Mesothelial cell of epicardium (in vitro differentiated cells): ENCODE results near the gene SLC15A4. TPM values are rescaled to one million over a fixed set of nuclear protein-coding genes. Genes with fewer than 3 reads are reported as not detected.

ENCODE experiments used
- DNase-seq, 2 experiments: peaks; one replicate each; pipeline ENCODE4 v3.0.0; 2021; ENCODE audit warnings: low spot score in 2 of 2; ENCODE audit not compliant: unreplicated experiment in 2 of 2
- H3K27ac Mint-ChIP-seq: 2 replicates; pipeline ENCODE4 v1.8.0; 2021; ENCODE audit warnings: mixed read lengths
- H3K27me3 Mint-ChIP-seq: 2 replicates; pipeline ENCODE4 v1.8.0; 2021; ENCODE audit warnings: low read depth, mixed read lengths
- H3K36me3 Mint-ChIP-seq: 2 replicates; pipeline ENCODE4 v1.8.0; 2021; ENCODE audit warnings: mixed read lengths
- H3K4me1 Mint-ChIP-seq: 2 replicates; pipeline ENCODE4 v1.8.0; 2021; ENCODE audit warnings: mixed read lengths
- H3K4me3 Mint-ChIP-seq: 2 replicates; pipeline ENCODE4 v1.8.0; 2021; ENCODE audit warnings: mild to moderate bottlenecking, moderate library complexity, mixed read lengths
- H3K9me3 Mint-ChIP-seq: 2 replicates; pipeline ENCODE4 v1.8.0; 2021; ENCODE audit warnings: mixed read lengths
- total RNA-seq: library from RNA; stranded (reverse); gene quantifications from 3 replicates; pipeline ENCODE4 v1.2.1, GENCODE V29; 2021
- TF ChIP-seq, protein P1 (sequence below): fragments of 200-600 bp; sonication (generic); IDR thresholded peaks from one replicate; pipeline ENCODE4 v1.5.0; 2021; ENCODE audit warnings: antibody characterized with exemption; ENCODE audit not compliant: unreplicated experiment

SLC15A4 gene
- total RNA-seq, 1 donor from 2014 or later = 26.6 TPM

GRCh38 chr12:128796439-128797118 is 27.2 kb downstream of the SLC15A4 start:
- no peak overlapping the region for H3K4me3 Mint-ChIP-seq
- no peak overlapping the region for H3K27ac Mint-ChIP-seq
- H3K36me3 Mint-ChIP-seq = peaks cover 62% of the 10 kb centered on the region
- DNase-seq = no peak
- no peaks in the 10 kb centered on the region for H3K4me1 Mint-ChIP-seq
- TF ChIP-seq, protein P1, sequence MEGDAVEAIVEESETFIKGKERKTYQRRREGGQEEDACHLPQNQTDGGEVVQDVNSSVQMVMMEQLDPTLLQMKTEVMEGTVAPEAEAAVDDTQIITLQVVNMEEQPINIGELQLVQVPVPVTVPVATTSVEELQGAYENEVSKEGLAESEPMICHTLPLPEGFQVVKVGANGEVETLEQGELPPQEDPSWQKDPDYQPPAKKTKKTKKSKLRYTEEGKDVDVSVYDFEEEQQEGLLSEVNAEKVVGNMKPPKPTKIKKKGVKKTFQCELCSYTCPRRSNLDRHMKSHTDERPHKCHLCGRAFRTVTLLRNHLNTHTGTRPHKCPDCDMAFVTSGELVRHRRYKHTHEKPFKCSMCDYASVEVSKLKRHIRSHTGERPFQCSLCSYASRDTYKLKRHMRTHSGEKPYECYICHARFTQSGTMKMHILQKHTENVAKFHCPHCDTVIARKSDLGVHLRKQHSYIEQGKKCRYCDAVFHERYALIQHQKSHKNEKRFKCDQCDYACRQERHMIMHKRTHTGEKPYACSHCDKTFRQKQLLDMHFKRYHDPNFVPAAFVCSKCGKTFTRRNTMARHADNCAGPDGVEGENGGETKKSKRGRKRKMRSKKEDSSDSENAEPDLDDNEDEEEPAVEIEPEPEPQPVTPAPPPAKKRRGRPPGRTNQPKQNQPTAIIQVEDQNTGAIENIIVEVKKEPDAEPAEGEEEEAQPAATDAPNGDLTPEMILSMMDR = no peak
- H3K9me3 Mint-ChIP-seq = no peaks in the 10 kb centered on the region
- H3K27me3 Mint-ChIP-seq = no peaks in the 10 kb centered on the region

DNA sequence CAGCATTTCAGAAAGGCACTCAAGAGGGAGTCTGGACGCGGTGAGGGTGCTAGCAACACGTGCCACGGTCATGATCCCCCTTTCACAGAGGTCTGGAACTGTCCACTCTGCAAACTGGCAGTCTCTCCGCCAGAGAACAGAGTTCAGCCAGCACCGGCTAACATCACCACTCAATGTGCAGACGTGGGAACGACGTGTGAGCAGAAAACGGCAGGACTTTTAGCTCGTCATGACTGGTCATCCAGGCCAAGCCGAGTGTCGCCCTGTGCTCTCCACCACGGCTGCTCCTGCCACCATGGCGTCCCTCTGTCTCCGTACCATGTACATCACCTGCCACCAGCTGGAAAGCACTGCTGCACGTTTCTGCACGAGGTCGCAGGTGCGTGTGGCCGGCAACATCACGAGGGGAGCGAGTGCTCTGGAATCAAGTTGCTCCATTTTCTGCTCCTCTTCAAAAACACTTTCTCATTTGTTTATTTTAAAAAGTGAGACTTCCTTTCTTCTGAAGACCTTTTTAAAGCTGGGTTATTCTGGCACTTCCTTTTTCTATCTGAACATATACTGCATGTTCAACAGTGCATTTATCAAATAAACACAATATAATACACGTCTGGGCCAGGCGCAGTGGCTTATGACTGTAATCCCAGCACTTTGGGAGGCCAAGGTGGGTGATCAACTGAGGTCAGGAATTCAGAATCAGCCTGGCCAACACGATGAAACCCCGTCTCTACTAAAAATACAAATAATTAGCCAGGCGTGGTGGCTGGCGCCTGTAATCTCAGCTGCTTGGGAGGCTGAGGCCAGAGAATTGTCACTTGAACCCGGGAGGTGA is 28.0 kb downstream of the SLC15A4 start:
- Mint-ChIP-seq H3K27me3 (no peaks in the 10 kb centered on the region), H3K27ac (no peak overlapping the region), H3K4me3 (no peak overlapping the region), H3K36me3 (peaks cover 63% of the 10 kb centered on the region), H3K4me1 (no peaks in the 10 kb centered on the region), H3K9me3 (no peaks in the 10 kb centered on the region)
- TF ChIP-seq, protein P1 = no peak
- no peak for DNase-seq

DNA sequence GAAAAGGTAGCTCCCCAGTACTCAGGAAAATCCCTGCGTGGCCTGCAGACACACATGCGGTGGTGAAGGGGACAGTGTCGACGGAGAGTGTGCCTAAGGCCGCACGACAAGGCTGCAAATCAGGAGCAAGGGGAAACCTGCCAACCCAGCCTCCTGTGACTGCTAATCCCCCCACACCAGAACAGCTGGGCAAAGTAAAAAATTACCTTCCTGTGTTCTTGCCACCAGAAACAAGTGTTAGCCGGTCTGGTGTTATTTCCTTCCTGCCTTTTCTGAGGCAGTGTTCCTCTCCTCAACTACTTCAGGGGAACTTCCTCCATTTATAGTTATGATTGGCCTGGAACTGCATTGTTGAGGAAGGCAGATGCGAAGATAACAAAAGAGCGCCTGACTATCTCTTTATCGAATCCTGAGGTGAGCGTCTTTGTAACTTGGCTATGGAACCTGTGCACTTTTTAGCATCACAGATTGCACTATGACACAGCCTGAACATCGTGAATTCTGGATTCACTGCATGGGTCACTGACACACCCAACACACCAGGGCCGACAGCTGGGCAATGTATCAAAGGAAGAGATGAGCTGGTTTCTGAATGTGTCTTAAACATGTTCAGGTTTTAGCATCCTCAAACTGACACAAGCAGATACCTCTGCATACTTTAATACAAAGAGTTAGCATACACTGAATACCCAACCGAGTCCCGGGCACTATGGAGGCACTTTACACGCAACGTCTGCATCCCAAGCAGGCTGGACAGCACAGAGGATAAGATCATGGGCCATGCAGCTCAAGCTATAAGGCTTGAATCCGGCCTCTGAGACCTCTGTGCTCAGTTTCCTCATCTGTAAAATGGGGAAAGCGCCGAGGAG is 28.9 kb downstream of the SLC15A4 start:
- peaks cover 59% of the 10 kb centered on the region for H3K36me3 Mint-ChIP-seq
- H3K9me3 Mint-ChIP-seq = no peaks in the 10 kb centered on the region
- no peaks in the 10 kb centered on the region for H3K4me1 Mint-ChIP-seq
- no peak for DNase-seq
- no peaks in the 10 kb centered on the region for H3K27me3 Mint-ChIP-seq
- TF ChIP-seq, protein P1 = no peak
- H3K27ac Mint-ChIP-seq = no peak overlapping the region
- H3K4me3 Mint-ChIP-seq = no peak overlapping the region

DNA sequence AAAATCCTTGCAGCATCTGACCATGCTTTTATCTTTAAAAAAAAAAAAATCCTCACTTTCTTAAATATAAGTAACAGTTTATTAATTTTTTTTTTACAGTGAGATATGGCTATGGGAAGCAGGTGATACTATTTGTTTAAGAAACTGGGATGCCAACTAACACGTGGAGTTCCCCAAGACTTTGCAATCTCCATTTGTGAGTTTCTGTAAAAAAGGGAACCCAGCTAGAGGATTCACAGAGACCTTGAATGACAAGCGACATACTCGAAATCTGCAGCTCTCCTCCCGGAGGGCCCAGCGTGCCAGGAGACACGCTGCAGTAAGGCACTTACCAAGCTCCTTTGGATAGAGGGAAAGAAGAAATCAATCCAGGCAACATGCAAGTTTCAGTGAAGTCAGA is 30.1 kb downstream of the SLC15A4 start:
- TF ChIP-seq, protein P1 = no peak
- no peaks in the 10 kb centered on the region for H3K27me3 Mint-ChIP-seq

GRCh38 chr12:128792881-128793280 is 30.9 kb downstream of the SLC15A4 start:
- Mint-ChIP-seq H3K27ac (no peak overlapping the region), H3K9me3 (no peaks in the 10 kb centered on the region), H3K4me1 (no peaks in the 10 kb centered on the region), H3K36me3 (peaks cover 53% of the 10 kb centered on the region), H3K4me3 (no peak overlapping the region), H3K27me3 (no peaks in the 10 kb centered on the region)
- no peak for DNase-seq
- TF ChIP-seq, protein P1 = no peak

More for the DNA sequence above, 30.1 kb downstream of the SLC15A4 start:
- Mint-ChIP-seq H3K9me3 (no peaks in the 10 kb centered on the region), H3K36me3 (peaks cover 57% of the 10 kb centered on the region), H3K4me3 (no peak overlapping the region), H3K4me1 (no peaks in the 10 kb centered on the region), H3K27ac (no peak overlapping the region)
- no peak for DNase-seq
